Nephron (organoid): ENCODE measurements around the gene FYTTD1.

Source experiments
- H3K27ac Mint-ChIP-seq, 3 experiments: 2 replicates each; pipeline ENCODE4 v1.8.0; 2020; ENCODE audit warnings: mixed read lengths in 3 of 3, mild to moderate bottlenecking in 2 of 3, moderate library complexity in 1 of 3
- H3K27me3 Mint-ChIP-seq: 2 replicates; pipeline ENCODE4 v1.8.0; 2021; ENCODE audit warnings: low read depth, mild to moderate bottlenecking, moderate library complexity, mixed read lengths
- H3K36me3 Mint-ChIP-seq: 2 replicates; pipeline ENCODE4 v1.8.0; 2020; ENCODE audit warnings: low read depth, mixed read lengths
- H3K4me1 Mint-ChIP-seq: 2 replicates; pipeline ENCODE4 v1.8.0; 2020; ENCODE audit warnings: mixed read lengths
- H3K4me3 Mint-ChIP-seq, 3 experiments: 2 replicates each; pipeline ENCODE4 v1.8.0; 2020; ENCODE audit warnings: mild to moderate bottlenecking in 3 of 3, mixed read lengths in 3 of 3, moderate library complexity in 2 of 3
- H3K9me3 Mint-ChIP-seq: 2 replicates; pipeline ENCODE4 v1.8.0; 2020; ENCODE audit warnings: mixed read lengths
- TF ChIP-seq, protein P1 (sequence below), 3 experiments: fragments of 200-600 bp; sonication (generic); IDR thresholded peaks; one replicate each; pipeline ENCODE4 v1.5.0; 2021; ENCODE audit warnings: antibody characterized with exemption in 3 of 3; ENCODE audit not compliant: unreplicated experiment in 3 of 3

The FYTTD1 gene

DNA sequence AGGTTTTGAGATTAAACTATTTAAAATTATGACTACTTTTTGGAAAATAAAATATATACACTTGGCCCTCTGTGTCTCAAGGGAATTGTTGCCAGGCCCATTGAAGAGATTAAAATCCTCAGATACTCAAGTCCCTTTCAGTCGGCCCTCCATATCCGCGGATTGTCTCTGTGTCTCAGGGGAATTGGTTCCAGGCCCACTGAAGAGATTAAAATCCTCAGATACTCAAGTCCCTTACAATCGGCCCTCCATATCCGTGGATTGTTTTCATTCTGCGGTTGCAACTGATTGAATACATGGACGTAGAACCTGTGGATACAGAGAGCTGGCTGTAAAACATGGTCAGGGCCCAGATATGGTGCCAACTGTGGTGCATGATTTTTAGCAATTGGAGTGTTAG is 25.6 kb downstream of the FYTTD1 start:
- TF ChIP-seq, protein P1, sequence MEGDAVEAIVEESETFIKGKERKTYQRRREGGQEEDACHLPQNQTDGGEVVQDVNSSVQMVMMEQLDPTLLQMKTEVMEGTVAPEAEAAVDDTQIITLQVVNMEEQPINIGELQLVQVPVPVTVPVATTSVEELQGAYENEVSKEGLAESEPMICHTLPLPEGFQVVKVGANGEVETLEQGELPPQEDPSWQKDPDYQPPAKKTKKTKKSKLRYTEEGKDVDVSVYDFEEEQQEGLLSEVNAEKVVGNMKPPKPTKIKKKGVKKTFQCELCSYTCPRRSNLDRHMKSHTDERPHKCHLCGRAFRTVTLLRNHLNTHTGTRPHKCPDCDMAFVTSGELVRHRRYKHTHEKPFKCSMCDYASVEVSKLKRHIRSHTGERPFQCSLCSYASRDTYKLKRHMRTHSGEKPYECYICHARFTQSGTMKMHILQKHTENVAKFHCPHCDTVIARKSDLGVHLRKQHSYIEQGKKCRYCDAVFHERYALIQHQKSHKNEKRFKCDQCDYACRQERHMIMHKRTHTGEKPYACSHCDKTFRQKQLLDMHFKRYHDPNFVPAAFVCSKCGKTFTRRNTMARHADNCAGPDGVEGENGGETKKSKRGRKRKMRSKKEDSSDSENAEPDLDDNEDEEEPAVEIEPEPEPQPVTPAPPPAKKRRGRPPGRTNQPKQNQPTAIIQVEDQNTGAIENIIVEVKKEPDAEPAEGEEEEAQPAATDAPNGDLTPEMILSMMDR (IDR thresholded peaks at IDR 0.05; ENCODE audit: unreplicated experiment in 3 of 3), result no peak
- H3K4me1 Mint-ChIP-seq, result no peaks in the 10 kb centered on the region
- no peaks in the 10 kb centered on the region for H3K27me3 Mint-ChIP-seq
- no peak overlapping the region for H3K27ac Mint-ChIP-seq
- H3K9me3 Mint-ChIP-seq, result no peaks in the 10 kb centered on the region
- H3K4me3 Mint-ChIP-seq, result no peak overlapping the region
- peaks cover 76% of the 10 kb centered on the region for H3K36me3 Mint-ChIP-seq

DNA sequence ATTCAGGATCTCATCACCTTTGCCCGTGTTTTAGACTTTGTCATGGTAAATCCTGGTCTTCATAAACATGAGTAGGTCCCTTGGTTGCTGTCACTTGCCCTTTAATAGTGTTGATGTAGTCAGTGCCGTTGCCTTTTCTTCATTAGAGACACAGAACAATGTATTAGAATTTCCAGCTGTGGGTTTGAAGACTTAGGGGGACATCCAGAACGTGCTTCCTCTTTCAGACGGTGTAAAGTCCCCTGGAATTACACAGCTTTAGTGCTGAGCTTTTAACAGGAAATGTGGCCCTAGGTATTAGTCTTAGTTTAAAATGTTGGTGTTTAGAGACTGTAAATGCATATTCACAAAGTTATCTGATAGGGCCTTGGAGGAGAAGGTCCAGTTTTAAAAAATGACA is 32.5 kb downstream of the FYTTD1 start:
- TF ChIP-seq, protein P1 (IDR thresholded peaks at IDR 0.05; ENCODE audit: unreplicated experiment in 3 of 3), result no peak
- no peak overlapping the region for H3K4me3 Mint-ChIP-seq
- peaks cover 61% of the 10 kb centered on the region for H3K36me3 Mint-ChIP-seq
- H3K9me3 Mint-ChIP-seq, result no peaks in the 10 kb centered on the region
- H3K27me3 Mint-ChIP-seq, result no peaks in the 10 kb centered on the region
- H3K4me1 Mint-ChIP-seq, result no peaks in the 10 kb centered on the region
- no peak overlapping the region for H3K27ac Mint-ChIP-seq

DNA sequence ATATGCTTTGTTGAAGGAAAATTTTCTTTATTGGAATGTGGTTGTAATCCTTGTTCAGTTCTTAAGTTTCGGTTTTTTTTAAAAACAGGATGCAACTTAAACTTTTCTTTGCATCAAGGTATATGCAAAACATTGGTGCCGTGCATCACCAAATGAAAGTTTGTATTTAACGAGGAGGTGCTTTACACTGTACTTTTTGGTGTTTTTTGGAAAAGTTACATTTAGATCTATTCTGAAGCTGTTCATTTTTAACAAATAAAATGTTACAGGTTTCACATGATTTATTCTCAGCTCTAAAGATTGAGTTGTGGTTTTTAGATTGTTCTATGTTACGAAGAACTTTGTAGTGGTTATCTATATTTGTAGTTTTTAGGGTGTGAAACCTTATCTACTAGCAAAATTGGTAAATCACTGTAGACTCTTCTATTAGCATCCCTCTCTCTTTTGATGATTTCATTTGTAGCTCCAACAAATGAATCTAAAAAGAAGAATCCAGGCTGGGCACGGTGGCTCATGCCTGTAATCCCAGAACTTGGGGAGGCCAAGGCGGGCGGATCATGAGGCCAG is 34.4 kb downstream of the FYTTD1 start:
- no peaks in the 10 kb centered on the region for H3K4me1 Mint-ChIP-seq
- no peak overlapping the region for H3K4me3 Mint-ChIP-seq
- H3K27me3 Mint-ChIP-seq, result no peaks in the 10 kb centered on the region
- H3K9me3 Mint-ChIP-seq, result no peaks in the 10 kb centered on the region
- H3K27ac Mint-ChIP-seq, result no peak overlapping the region
- TF ChIP-seq, protein P1 (IDR thresholded peaks at IDR 0.05; ENCODE audit: unreplicated experiment in 3 of 3), result no peak
- peaks cover 47% of the 10 kb centered on the region for H3K36me3 Mint-ChIP-seq

DNA sequence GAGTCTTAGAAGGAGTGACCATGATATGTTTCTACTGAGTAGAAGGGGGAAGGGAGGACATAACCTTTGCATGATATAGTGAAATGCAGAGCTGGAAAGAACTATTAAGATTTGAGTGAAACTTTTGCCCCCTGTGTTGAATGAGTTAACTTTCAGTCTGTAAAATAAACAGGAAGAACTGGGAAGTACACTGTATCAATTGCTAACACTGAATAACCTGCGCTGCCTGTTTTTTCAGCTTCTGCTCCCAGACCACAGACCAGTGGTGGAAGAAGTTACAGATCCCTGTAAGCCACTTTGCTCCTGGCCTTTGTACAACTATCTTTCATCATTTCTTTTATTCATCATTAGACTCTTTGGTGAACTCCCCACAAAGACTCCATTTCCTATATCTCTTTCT is 37.7 kb downstream of the FYTTD1 start:
- H3K4me1 Mint-ChIP-seq, result peaks cover 6% of the 10 kb centered on the region
- H3K27me3 Mint-ChIP-seq, result no peaks in the 10 kb centered on the region
- TF ChIP-seq, protein P1 (IDR thresholded peaks at IDR 0.05; ENCODE audit: unreplicated experiment in 3 of 3), result no peak
- H3K9me3 Mint-ChIP-seq, result no peaks in the 10 kb centered on the region
- no peak overlapping the region for H3K4me3 Mint-ChIP-seq
- H3K27ac Mint-ChIP-seq, result peak overlapping the region in 1 of 3 experiments; percentile 2
- peaks cover 25% of the 10 kb centered on the region for H3K36me3 Mint-ChIP-seq

DNA sequence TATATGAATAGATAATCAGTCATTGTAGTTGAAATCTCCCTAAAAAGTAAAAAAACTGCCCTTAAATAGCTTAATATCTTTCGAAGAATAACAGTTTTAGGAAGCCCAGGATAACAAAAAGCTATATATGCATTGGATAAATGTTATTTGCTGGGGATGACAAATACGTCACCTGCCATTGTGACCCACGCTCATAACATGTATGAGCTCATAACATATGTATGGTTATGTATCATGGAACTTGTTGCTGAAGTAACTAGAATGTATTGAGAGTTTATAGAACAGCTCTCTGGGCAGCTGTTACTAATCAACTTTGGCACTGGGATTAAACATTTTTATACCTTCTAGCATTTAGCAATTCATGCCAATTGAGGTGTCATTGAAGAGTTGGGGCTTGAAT is 39.6 kb downstream of the FYTTD1 start:
- Mint-ChIP-seq H3K36me3 (peaks cover 12% of the 10 kb centered on the region), H3K27ac (no peak overlapping the region), H3K27me3 (no peaks in the 10 kb centered on the region), H3K9me3 (no peaks in the 10 kb centered on the region), H3K4me3 (peak overlapping the region; percentile 41 to 95 (median 73)), H3K4me1 (peaks cover 19% of the 10 kb centered on the region)
- TF ChIP-seq, protein P1 (IDR thresholded peaks at IDR 0.05; ENCODE audit: unreplicated experiment in 3 of 3), result no peak

DNA sequence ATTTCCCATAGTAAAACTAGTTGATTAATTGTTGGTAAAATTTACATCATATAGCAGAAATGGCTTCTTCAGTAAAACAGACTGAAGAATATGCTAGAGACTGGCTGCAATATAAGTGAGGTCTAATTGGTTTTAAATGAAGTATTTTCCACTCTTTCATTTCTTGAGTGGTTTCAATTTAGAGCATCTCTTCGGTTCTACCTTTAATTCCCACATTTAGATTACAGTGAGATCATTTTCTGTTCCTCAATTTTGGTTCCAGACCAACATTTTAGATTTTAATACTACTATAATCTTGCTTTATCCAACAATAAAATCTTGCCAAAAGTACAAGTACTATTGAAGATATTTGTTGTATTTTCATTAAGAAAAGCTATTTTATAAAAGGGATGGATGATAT is 40.4 kb downstream of the FYTTD1 start:
- Mint-ChIP-seq H3K27ac (peak overlapping the region; percentile 95 to 97 (median 97)), H3K27me3 (no peaks in the 10 kb centered on the region), H3K36me3 (peaks cover 5% of the 10 kb centered on the region), H3K4me1 (peaks cover 20% of the 10 kb centered on the region), H3K4me3 (peak overlapping the region; percentile 93 to 95 (median 95)), H3K9me3 (no peaks in the 10 kb centered on the region)
- TF ChIP-seq, protein P1 (IDR thresholded peaks at IDR 0.05; ENCODE audit: unreplicated experiment in 3 of 3), result no peak
